Testis (tissue), 3 donors: ENCODE measurements around the gene CST4. TPM values are rescaled to one million over a fixed set of nuclear protein-coding genes. Genes with fewer than 3 reads are reported as not detected.

Experiments used
- DNase-seq: peaks from one replicate; pipeline ENCODE4 v3.0.0-alpha.2; 2019
- H3K27ac ChIP-seq, 2 donors: fragments of 200-600 bp; sonication (generic); one replicate each; pipeline ENCODE4 v1.5.1; 2019
- H3K27me3 ChIP-seq: fragments of 200-600 bp; sonication (generic); one replicate; pipeline ENCODE4 v1.5.1; 2019
- H3K36me3 ChIP-seq: fragments of 200-600 bp; sonication (generic); one replicate; pipeline ENCODE4 v1.5.1; 2017; ENCODE audit warnings: low read depth; ENCODE audit errors: missing control alignments
- H3K4me1 ChIP-seq: fragments of 200-600 bp; sonication (generic); one replicate; pipeline ENCODE4 v1.5.1; 2019
- H3K4me3 ChIP-seq, 2 donors: fragments of 200-600 bp; sonication (generic); one replicate each; pipeline ENCODE4 v1.5.1; 2017 to 2019
- H3K9me3 ChIP-seq: fragments of 200-600 bp; sonication (generic); one replicate; pipeline ENCODE4 v1.5.1; 2017
- POLR2A ChIP-seq: fragments of 450-650 bp; IDR thresholded peaks from one replicate; pipeline ENCODE4 v1.6.1; 2017; ENCODE audit warnings: antibody characterized with exemption, mild to moderate bottlenecking, moderate library complexity
- WGBS, 2 donors: methylation state at CpG; one replicate each; pipeline ENCODE4 v1.1.5; 2018; 5-methylcytosine and 5-hydroxymethylcytosine counted together
- intact Hi-C: fragments of 100-400 bp; cut with DNase I; formaldehyde crosslinking; loops from one replicate; pipeline ENCODE4 v1.15.1; 2023; ENCODE audit warnings: low total_unique reads
- polyA plus RNA-seq: library from polyadenylated mRNA; stranded (reverse); fragments of 350-450 nt; fragmentation: Illumina TruSeq; extraction: RNeasy Lipid Tissue Mini Kit (QIAGEN cat#74804); gene quantifications from one replicate; pipeline ENCODE4 v1.2.3, GENCODE V29; 2014; ENCODE audit warnings: low read depth, low replicate concordance; ENCODE audit not compliant: insufficient read depth
- total RNA-seq, 2 donors: library from RNA; depleted of rRNA; stranded (reverse); fragments of >200 nt; gene quantifications; one replicate each; pipeline ENCODE4 v1.2.3, GENCODE V29; 2016
- TF ChIP-seq, protein P1 (sequence below), 3 experiments: fragments of 450-650 bp in 2 of 3; fragments of 200-600 bp in 1 of 3; sonication (generic) in 1 of 3; IDR thresholded peaks; one replicate each; pipeline ENCODE4 v1.5.1; 2016 to 2019; ENCODE audit warnings: antibody characterized with exemption in 3 of 3, mild to moderate bottlenecking in 2 of 3, moderate library complexity in 1 of 3

The CST4 gene
- total and polyA plus RNA-seq, 3 donors from 2014 or later = not detected

DNA sequence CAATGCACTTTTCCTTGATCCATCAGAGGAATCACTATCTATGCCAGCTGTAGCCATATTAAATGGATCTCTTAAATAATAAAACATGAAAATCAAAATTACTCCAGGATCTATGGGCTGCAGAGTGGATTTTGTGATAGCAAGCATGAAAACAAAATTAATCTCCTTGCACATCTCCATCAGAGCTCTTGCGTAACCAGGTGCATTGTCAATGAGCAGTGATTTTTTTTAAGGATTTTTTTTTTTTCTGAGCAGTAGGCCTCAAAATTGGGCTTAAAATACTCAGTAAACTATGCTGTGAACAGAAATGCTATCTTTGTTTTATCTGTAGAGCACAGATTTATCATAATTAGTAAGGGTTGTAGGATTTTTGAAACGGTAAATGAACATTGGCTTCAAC is 39.6 kb downstream of the CST4 start:
- DNase-seq = no peak
- Histone ChIP-seq H3K36me3 (no peaks in the 10 kb centered on the region), H3K4me1 (no peaks in the 10 kb centered on the region), H3K27me3 (no peaks in the 10 kb centered on the region), H3K9me3 (no peaks in the 10 kb centered on the region), H3K27ac (no peak overlapping the region), H3K4me3 (no peak overlapping the region)
- TF ChIP-seq, protein P1, sequence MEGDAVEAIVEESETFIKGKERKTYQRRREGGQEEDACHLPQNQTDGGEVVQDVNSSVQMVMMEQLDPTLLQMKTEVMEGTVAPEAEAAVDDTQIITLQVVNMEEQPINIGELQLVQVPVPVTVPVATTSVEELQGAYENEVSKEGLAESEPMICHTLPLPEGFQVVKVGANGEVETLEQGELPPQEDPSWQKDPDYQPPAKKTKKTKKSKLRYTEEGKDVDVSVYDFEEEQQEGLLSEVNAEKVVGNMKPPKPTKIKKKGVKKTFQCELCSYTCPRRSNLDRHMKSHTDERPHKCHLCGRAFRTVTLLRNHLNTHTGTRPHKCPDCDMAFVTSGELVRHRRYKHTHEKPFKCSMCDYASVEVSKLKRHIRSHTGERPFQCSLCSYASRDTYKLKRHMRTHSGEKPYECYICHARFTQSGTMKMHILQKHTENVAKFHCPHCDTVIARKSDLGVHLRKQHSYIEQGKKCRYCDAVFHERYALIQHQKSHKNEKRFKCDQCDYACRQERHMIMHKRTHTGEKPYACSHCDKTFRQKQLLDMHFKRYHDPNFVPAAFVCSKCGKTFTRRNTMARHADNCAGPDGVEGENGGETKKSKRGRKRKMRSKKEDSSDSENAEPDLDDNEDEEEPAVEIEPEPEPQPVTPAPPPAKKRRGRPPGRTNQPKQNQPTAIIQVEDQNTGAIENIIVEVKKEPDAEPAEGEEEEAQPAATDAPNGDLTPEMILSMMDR (IDR thresholded peaks at IDR 0.05) = no peak
- no peak for TF ChIP-seq POLR2A
- WGBS, 2 donors = 86 to 87% methylated on average over 2 of the region's 2 CpGs
- intact Hi-C loops = no loop called here

DNA sequence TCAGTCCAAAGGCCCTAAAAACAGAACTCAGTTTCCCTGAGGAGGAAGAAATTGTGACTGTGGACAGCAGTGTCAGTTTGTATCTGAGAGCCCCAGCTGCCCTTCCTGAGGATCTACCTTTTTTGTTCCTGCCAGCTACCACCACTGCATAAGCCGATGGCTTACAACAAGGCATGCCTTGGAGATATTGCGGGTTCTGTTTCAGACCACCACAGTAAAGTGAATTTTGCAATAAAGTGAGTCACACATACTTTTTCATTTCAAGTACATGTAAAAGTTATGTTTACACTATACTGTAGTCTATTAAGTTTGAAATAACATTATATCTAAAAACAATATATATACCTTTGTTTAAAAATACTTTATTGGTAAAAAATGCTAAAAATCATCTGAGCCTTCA is 41.5 kb downstream of the CST4 start:
- DNase-seq = no peak
- Histone ChIP-seq H3K4me3 (no peak overlapping the region), H3K4me1 (peaks cover 4% of the 10 kb centered on the region), H3K27ac (no peak overlapping the region), H3K36me3 (no peaks in the 10 kb centered on the region), H3K9me3 (no peaks in the 10 kb centered on the region), H3K27me3 (no peaks in the 10 kb centered on the region)
- 93 to 98% methylated on average over 2 of the region's 2 CpGs for WGBS, 2 donors
- TF ChIP-seq, protein P1 (IDR thresholded peaks at IDR 0.05) = no peak
- no peak for TF ChIP-seq POLR2A
- intact Hi-C loops = no loop called here

DNA sequence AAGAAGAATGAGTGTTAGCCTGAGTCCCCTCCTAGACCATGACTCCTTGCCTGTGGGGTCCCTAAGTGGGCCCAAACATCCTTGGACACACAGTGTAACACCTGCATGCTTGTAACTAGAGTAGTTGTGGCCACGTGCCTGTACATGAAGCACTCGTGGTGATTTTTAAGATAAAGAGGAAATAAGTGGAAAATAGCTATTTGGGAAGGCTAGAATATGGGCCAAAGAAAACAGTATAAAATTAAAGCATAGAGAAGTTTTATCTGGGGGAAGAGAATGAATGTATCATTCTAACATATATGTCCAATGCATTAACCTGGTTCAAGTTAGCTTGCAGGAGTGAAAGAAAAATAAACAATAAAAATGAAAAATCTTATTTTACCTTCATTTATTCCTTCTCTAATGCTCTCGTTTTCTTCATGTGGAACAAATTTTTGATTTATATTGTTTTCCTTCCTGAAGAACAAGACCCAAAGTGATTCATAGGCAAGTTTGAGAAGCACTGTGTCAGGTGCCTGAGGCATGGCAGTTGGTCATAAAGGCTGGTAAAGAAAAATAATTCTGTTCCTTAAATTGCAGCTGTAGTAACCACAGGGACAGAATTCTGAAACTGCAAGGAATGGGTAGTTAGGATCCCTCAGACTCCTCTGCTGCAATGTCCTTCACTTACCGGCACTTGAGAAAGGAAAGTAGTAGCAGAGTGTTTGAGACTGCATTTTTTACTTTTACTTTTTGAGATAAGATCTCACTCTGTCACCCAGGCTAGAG is 42.5 kb downstream of the CST4 start:
- peaks cover 14% of the 10 kb centered on the region for H3K4me1 ChIP-seq
- H3K27me3 ChIP-seq = no peaks in the 10 kb centered on the region
- intact Hi-C loops = no loop called here
- H3K27ac ChIP-seq = no peak overlapping the region
- no peak overlapping the region for H3K4me3 ChIP-seq
- no peaks in the 10 kb centered on the region for H3K9me3 ChIP-seq
- no peak for DNase-seq
- H3K36me3 ChIP-seq = no peaks in the 10 kb centered on the region
- no peak for TF ChIP-seq POLR2A
- TF ChIP-seq, protein P1 (IDR thresholded peaks at IDR 0.05) = no peak
- WGBS, 2 donors = 46 to 55% methylated on average over 4 of the region's 4 CpGs

DNA sequence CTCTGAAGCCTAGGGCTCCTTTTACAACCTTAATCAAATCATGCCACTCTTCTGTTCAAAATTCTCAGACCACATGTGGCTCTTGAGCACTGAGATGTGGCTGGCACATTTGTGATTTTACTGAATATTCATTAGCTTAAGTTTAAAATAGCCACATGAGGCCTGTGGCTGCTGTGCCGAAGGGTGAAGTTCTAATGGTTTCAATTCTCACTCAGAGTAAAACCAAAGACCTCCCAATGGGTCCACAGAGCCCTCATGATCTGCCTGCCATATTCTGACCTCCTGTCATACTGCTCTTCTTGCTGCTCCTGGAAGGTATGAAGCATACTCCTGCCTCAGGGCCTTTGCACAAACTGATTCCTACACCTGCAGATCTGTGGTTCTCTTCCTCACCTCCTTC is 43.3 kb downstream of the CST4 start:
- Histone ChIP-seq H3K9me3 (no peaks in the 10 kb centered on the region), H3K27ac (no peak overlapping the region), H3K4me3 (no peak overlapping the region), H3K4me1 (peaks cover 18% of the 10 kb centered on the region), H3K36me3 (no peaks in the 10 kb centered on the region), H3K27me3 (no peaks in the 10 kb centered on the region)
- 88 to 95% methylated on average over 1 of the region's 1 CpG for WGBS, 2 donors
- DNase-seq = no peak
- TF ChIP-seq, protein P1 (IDR thresholded peaks at IDR 0.05) = no peak
- TF ChIP-seq POLR2A = no peak
- intact Hi-C loops = no loop called here

DNA sequence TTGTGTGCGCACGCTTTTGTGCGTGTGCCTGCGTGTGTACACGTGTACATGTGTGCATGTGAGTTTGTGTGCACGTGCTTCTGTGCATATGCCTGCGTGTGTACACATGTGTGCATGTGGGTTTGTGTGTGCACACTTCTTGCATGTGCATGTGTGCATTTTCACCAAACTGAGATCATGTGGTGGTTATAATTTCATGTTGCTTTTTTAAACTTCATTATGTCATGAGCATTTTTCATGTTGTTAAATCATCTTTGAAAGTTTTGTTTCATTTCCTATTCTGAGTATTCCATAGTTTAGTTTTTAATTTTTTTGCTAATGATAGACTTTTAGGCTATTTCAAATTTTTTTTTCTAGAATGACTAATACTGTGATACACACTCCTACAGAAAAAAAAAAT is 44.7 kb downstream of the CST4 start:
- intact Hi-C loops = no loop called here
- Histone ChIP-seq H3K9me3 (no peaks in the 10 kb centered on the region), H3K27me3 (no peaks in the 10 kb centered on the region), H3K4me3 (no peak overlapping the region), H3K27ac (no peak overlapping the region), H3K36me3 (no peaks in the 10 kb centered on the region), H3K4me1 (peaks cover 21% of the 10 kb centered on the region)
- 92 to 97% methylated on average over 7 of the region's 7 CpGs for WGBS, 2 donors
- TF ChIP-seq, protein P1 (IDR thresholded peaks at IDR 0.05) = no peak
- no peak for TF ChIP-seq POLR2A
- no peak for DNase-seq
